ENCODE measurements around the gene IGF2. TPM values are rescaled to one million over a fixed set of nuclear protein-coding genes. Genes with fewer than 3 reads are reported as not detected.

Gene IGF2
- total and polyA plus RNA-seq, 10 of the 15 experiments (the other 5 are each of a cell fraction or from before 2014, with no cell fraction given), result 0.41 TPM; not detected in 9

DNA sequence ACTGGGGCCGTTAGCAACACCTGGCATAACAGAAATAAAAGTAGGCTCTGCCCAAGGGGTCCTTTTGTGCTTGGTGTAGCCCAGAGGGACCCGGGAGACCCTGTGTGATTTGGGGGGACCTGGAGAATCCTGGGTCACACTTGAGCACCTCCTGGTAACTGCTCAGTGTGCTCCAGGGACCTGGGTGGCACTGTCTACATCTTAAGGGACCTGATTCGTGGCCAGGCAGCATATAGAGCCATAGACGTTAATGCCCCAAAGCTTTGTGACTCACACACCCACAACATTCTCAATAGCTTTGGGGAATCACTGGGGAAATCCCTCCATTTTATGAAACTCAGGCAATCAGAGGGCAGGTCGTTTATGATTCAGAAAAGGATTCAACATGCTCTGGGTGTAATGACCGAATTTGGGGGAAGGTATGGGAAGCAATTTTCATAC lies 3.6 kb upstream of the IGF2 start:
- Histone ChIP-seq H3K9ac (ENCODE audit: control insufficient read depth, insufficient read depth, low read length) (no peak overlapping the region), H2AFZ (ENCODE audit: control insufficient read depth, low read depth, low read length) (no peak overlapping the region), H3K27me3 (replicated peaks in 1 of 2; ENCODE audit: control insufficient read depth in 2 of 2, insufficient read depth in 2 of 2, low read length in 1 of 2) (peaks cover 2 to 8% of the 10 kb centered on the region in 2 experiments; a peak in 3 of 4 replicates), H3K4me2 (ENCODE audit: control insufficient read depth, insufficient read depth) (no peak overlapping the region), H4K20me1 (ENCODE audit: control insufficient read depth, insufficient read depth) (no peaks in the 10 kb centered on the region), H3K27ac (ENCODE audit: control insufficient read depth, insufficient read depth) (no peak overlapping the region), H3K79me2 (ENCODE audit: control insufficient read depth, insufficient read depth, low read length) (no peaks in the 10 kb centered on the region), H3K9me3 (replicated peaks; ENCODE audit: control insufficient read depth, insufficient read depth, low read length) (no peaks in the 10 kb centered on the region), H3K36me3 (ENCODE audit: control insufficient read depth in 2 of 2, insufficient read depth in 2 of 2, low read length in 1 of 2) (no peaks in the 10 kb centered on the region), H3K4me1 (ENCODE audit: control insufficient read depth, insufficient read depth, low read length) (no peaks in the 10 kb centered on the region), H3K4me3 (no peak overlapping the region)
- BruUV-seq (replicated peaks), result no TSS peak
- in situ Hi-C loops (cut with MboI) (no loop called here), intact Hi-C loops (cut with micrococcal nuclease; ENCODE audit: unreplicated experiment) (no loop called here)
- 0% methylated on average over 6 of the region's 6 CpGs for WGBS (ENCODE audit: insufficient coverage, insufficient replicate concordance, low lambda C conversion rate, missing lambda C conversion rate)
- ChIA-PET CTCF (interaction anchor here (1.0 to 3.1 kb wide), 3 partner anchors 9 to 490 kb away, joined by 4 to 19 read pairs (median 4); no protein-coding TSS in a partner anchor), SMC1A (ENCODE audit: uncharacterized antibody, unreplicated experiment) (interaction anchor here (0.6 to 1.0 kb wide), 2 partner anchors 9 kb away, joined by 3 read pairs; no protein-coding TSS in a partner anchor), RAD21 (ENCODE audit: unreplicated experiment) (interaction anchor here (1.6 kb wide), 1 partner anchor 9 kb away, joined by 4 read pairs; no protein-coding TSS in a partner anchor), POLR2A (no interaction called here)
- FAIRE-seq (no peak), ATAC-seq (peak; percentile 76), DNase-seq (ENCODE audit: low read depth, low spot score) (peak; percentile 8)
- TF ChIP-seq, protein P1, sequence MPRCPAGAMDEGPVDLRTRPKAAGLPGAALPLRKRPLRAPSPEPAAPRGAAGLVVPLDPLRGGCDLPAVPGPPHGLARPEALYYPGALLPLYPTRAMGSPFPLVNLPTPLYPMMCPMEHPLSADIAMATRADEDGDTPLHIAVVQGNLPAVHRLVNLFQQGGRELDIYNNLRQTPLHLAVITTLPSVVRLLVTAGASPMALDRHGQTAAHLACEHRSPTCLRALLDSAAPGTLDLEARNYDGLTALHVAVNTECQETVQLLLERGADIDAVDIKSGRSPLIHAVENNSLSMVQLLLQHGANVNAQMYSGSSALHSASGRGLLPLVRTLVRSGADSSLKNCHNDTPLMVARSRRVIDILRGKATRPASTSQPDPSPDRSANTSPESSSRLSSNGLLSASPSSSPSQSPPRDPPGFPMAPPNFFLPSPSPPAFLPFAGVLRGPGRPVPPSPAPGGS (IDR thresholded peaks at IDR 0.05; ENCODE audit: borderline replicate concordance, insufficient read depth, low read depth, low read length, poor library complexity, severe bottlenecking), result peak; percentile 89
- TF ChIP-seq REST (IDR thresholded peaks at IDR 0.05; ENCODE audit: low read depth, low read length) (no peak), RUNX3 (IDR thresholded peaks at IDR 0.05; ENCODE audit: low read length) (peak; percentile 36; the same call in 1 of the 2 replicates)

Measured in GM12878 (cell line).